IMR-90 (cell line): ENCODE data around the gene PPHLN1. TPM values are rescaled to one million over a fixed set of nuclear protein-coding genes. Genes with fewer than 3 reads are reported as not detected.

Source experiments
- ATAC-seq: fragments of 200-7000 bp; cut with Tn5 transposase; 2 replicates; pipeline ENCODE4 v1.9.1; 2020; ENCODE audit warnings: low read depth, mild to moderate bottlenecking, moderate library complexity
- BruUV-seq: library from RNA; stranded (reverse); fragments of 400-500 nt; replicated peaks from 2 replicates; lab custom pipeline; 2021; lab: Mats Ljungman, UMichigan
- CTCF ChIA-PET: fragments of 300-600 bp; formaldehyde crosslinking; extraction: SDS; loops from one replicate; lab custom pipeline; 2021; ENCODE audit warnings: antibody characterized with exemption; lab: Yijun Ruan, JAX
- POLR2A ChIA-PET: fragments of 300-600 bp; sonication (Branson Sonifier 250); formaldehyde crosslinking; loops from one replicate; lab custom pipeline; 2022; ENCODE audit warnings: antibody characterized with exemption; ENCODE audit not compliant: unreplicated experiment; lab: Charles Lee
- DNase-seq: peaks from one replicate; pipeline ENCODE4 v3.0.0; 2013
- H2AFZ ChIP-seq: replicated peaks from 2 replicates; pipeline ENCODE3; 2013; ENCODE audit warnings: low read length, mild to moderate bottlenecking; ENCODE audit not compliant: poor library complexity
- H2AK5ac ChIP-seq: 2 replicates; pipeline ENCODE4 v1.6.1; 2013; ENCODE audit warnings: low read depth, low read length, inconsistent platforms
- H2AK9ac ChIP-seq: replicated peaks from 2 replicates; pipeline ENCODE3; 2013; ENCODE audit warnings: mild to moderate bottlenecking, low read depth, low read length, moderate library complexity; ENCODE audit not compliant: poor library complexity
- H2BK120ac ChIP-seq: 2 replicates; pipeline ENCODE4 v1.6.1; 2013; ENCODE audit warnings: low read depth, low read length, inconsistent platforms
- H2BK15ac ChIP-seq: 3 replicates; pipeline ENCODE4 v1.6.1; 2013; ENCODE audit warnings: low read depth, low read length, inconsistent platforms
- H2BK20ac ChIP-seq: 2 replicates; pipeline ENCODE4 v1.6.1; 2013; ENCODE audit warnings: low read depth, mild to moderate bottlenecking, inconsistent platforms, low read length, moderate library complexity
- H2BK5ac ChIP-seq: 2 replicates; pipeline ENCODE4 v1.6.1; 2013; ENCODE audit warnings: mild to moderate bottlenecking, low read depth, low read length, inconsistent platforms; ENCODE audit not compliant: poor library complexity, severe bottlenecking
- H3K14ac ChIP-seq: replicated peaks from 2 replicates; pipeline ENCODE4 v1.6.1; 2013; ENCODE audit warnings: low read depth, low read length, inconsistent platforms
- H3K18ac ChIP-seq: 2 replicates; pipeline ENCODE4 v1.6.1; 2013; ENCODE audit warnings: low read depth, low read length, control low read depth
- H3K23ac ChIP-seq: 2 replicates; pipeline ENCODE4 v1.6.1; 2013; ENCODE audit warnings: low read depth, low read length, inconsistent platforms
- H3K27ac ChIP-seq: 2 replicates; pipeline ENCODE4 v1.5.1; 2013; ENCODE audit warnings: mild to moderate bottlenecking, control low read depth, low read length; ENCODE audit not compliant: insufficient read depth
- H3K27me3 ChIP-seq: 2 replicates; pipeline ENCODE4 v1.6.1; 2013; ENCODE audit warnings: low read length; ENCODE audit not compliant: control insufficient read depth, insufficient read depth
- H3K36me3 ChIP-seq: 2 replicates; pipeline ENCODE4 v1.6.1; 2013; ENCODE audit warnings: low read length, mixed read lengths; ENCODE audit not compliant: control insufficient read depth, insufficient read depth
- H3K4ac ChIP-seq: 2 replicates; pipeline ENCODE4 v1.6.1; 2013; ENCODE audit warnings: low read depth, low read length, inconsistent platforms
- H3K4me1 ChIP-seq: 2 replicates; pipeline ENCODE4 v1.6.1; 2013; ENCODE audit warnings: low read length, mixed read lengths; ENCODE audit not compliant: control insufficient read depth, insufficient read depth
- H3K4me2 ChIP-seq: 2 replicates; pipeline ENCODE4 v1.6.1; 2013; ENCODE audit warnings: low read depth, mild to moderate bottlenecking, control low read depth, low read length, moderate library complexity
- H3K4me3 ChIP-seq: 2 replicates; pipeline ENCODE4 v1.5.1; 2013; ENCODE audit warnings: low read depth, mild to moderate bottlenecking, control low read depth, low read length, moderate library complexity; ENCODE audit not compliant: insufficient read depth
- H3K56ac ChIP-seq: 2 replicates; pipeline ENCODE4 v1.6.1; 2013; ENCODE audit warnings: low read length, inconsistent platforms; ENCODE audit not compliant: insufficient read depth; ENCODE audit errors: extremely low read depth
- H3K79me1 ChIP-seq, 2 experiments: 2 replicates each; pipeline ENCODE4 v1.6.1; 2013; ENCODE audit warnings: low read length in 2 of 2, inconsistent platforms in 1 of 2, low read depth in 1 of 2
- H3K9ac ChIP-seq: 2 replicates; pipeline ENCODE4 v1.6.1; 2013; ENCODE audit warnings: low read depth, low read length, control low read depth
- H3K9me1 ChIP-seq: 2 replicates; pipeline ENCODE4 v1.6.1; 2013; ENCODE audit warnings: low read length, inconsistent platforms; ENCODE audit not compliant: insufficient read depth
- H3K9me3 ChIP-seq: 2 replicates; pipeline ENCODE4 v1.6.1; 2013; ENCODE audit warnings: low read length; ENCODE audit not compliant: control insufficient read depth, insufficient read depth
- H4K20me1 ChIP-seq: 2 replicates; pipeline ENCODE4 v1.6.1; 2013; ENCODE audit warnings: low read length, inconsistent platforms; ENCODE audit not compliant: insufficient read depth
- H4K5ac ChIP-seq: 2 replicates; pipeline ENCODE4 v1.6.1; 2013; ENCODE audit warnings: mild to moderate bottlenecking, low read depth, low read length, control low read depth
- H4K8ac ChIP-seq, 2 experiments: 2 replicates each; pipeline ENCODE4 v1.6.1; 2013; ENCODE audit warnings: low read depth in 2 of 2, low read length in 2 of 2, control low read depth in 1 of 2, inconsistent platforms in 1 of 2
- H4K91ac ChIP-seq: 2 replicates; pipeline ENCODE4 v1.6.1; 2013; ENCODE audit warnings: low read depth, low read length, inconsistent platforms; ENCODE audit not compliant: insufficient read depth
- MAFK ChIP-seq: IDR thresholded peaks from 2 replicates; pipeline ENCODE4 v1.6.1; 2012; ENCODE audit warnings: low read depth, low read length, improper control_type of control experiment
- MXI1 ChIP-seq: IDR thresholded peaks from 2 replicates; pipeline ENCODE4 v1.6.1; 2012; ENCODE audit warnings: low read depth, mild to moderate bottlenecking, low read length, moderate library complexity, borderline replicate concordance
- NFE2L2 ChIP-seq: fragments of 150-350 bp; IDR thresholded peaks from 2 replicates; pipeline ENCODE4 v1.6.1; 2016; ENCODE audit warnings: low read depth, mild to moderate bottlenecking, low read length
- RFX5 ChIP-seq: IDR thresholded peaks from 2 replicates; pipeline ENCODE4 v1.8.0; 2012; ENCODE audit warnings: low read depth, mild to moderate bottlenecking, low read length, moderate library complexity
- USF2 ChIP-seq: fragments of 150-350 bp; IDR thresholded peaks from 2 replicates; pipeline ENCODE4 v1.6.1; 2017; ENCODE audit warnings: mild to moderate bottlenecking, antibody characterized with exemption, low read length, low read depth
- WGBS, 2 experiments: methylation state at CpG; one replicate each; pipeline versions ENCODE4 v1.1.5 to v1.1.7; 2013; ENCODE audit warnings: missing lambda C conversion rate in 2 of 2; ENCODE audit not compliant: insufficient read length in 1 of 2; ENCODE audit errors: extremely low coverage in 2 of 2; 5-methylcytosine and 5-hydroxymethylcytosine counted together
- dilution Hi-C: fragments of 300-500 bp; cut with HindIII; formaldehyde crosslinking; loops from one replicate; pipeline ENCODE4 v1.14.3; 2018; ENCODE audit warnings: low sequenced_read_pairs; ENCODE audit not compliant: unreplicated experiment
- in situ Hi-C: fragments of 300-500 bp; cut with MboI; formaldehyde crosslinking; loops from 3 replicates; pipeline ENCODE4 v1.14.3; 2019; ENCODE audit warnings: low sequenced_read_pairs, inconsistent platforms, mixed read lengths
- intact Hi-C: fragments of 100-400 bp; cut with micrococcal nuclease; formaldehyde crosslinking; loops from 2 replicates; pipeline ENCODE4 v1.10.0; 2022
- polyA plus RNA-seq, 3 experiments: library from polyadenylated mRNA; depleted of rRNA; stranded (reverse); fragments of >200 nt; gene quantifications; 2 replicates each; pipeline ENCODE4 v1.2.3, GENCODE V29; 2012; ENCODE audit warnings: low replicate concordance in 1 of 3
- total RNA-seq: library from RNA; depleted of rRNA; stranded (reverse); fragments of >200 nt; gene quantifications from 2 replicates; pipeline ENCODE4 v1.2.3, GENCODE V29; 2012

The PPHLN1 gene
- total and polyA plus RNA-seq, 2 of the 4 experiments (the other 2 are of a cell fraction) = 50.7 to 54.3 TPM

DNA sequence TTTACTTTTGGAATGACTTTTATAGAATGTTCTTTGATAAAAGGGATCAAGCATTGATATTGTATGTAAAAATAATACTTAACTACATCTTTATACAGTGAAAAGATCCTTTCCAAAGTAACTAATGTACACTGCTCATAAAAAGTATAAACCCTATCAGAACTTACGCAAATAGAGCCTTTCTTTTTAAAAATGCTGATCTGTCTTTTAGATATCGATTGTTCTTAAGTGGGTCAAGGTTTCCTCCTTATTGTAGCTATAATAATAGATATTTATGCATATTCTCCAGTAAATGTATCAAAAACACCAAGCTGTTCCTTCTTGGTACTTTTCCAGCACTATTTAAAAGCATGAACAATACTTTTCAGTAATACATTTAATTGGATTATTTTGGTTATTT, 68.5 kb downstream of the PPHLN1 start:
- H4K91ac ChIP-seq = no peak overlapping the region
- TF ChIP-seq USF2 = no peak
- no peak for TF ChIP-seq NFE2L2
- TF ChIP-seq MXI1 = no peak
- TF ChIP-seq MAFK = peak; percentile 23; the same call in 1 of the 2 replicates
- TF ChIP-seq RFX5 = no peak
- in situ Hi-C loops = no loop called here

More for the DNA sequence above, 68.5 kb downstream of the PPHLN1 start:
- ChIA-PET CTCF (no interaction called here), POLR2A (no interaction called here)
- Histone ChIP-seq H3K9ac (no peak overlapping the region), H3K36me3 (peaks cover 3% of the 10 kb centered on the region), H3K9me1 (no peaks in the 10 kb centered on the region), H3K14ac (no peak overlapping the region), H4K20me1 (no peaks in the 10 kb centered on the region), H3K56ac (no peak overlapping the region), H3K4ac (no peak overlapping the region), H2BK5ac (no peak overlapping the region), H3K27me3 (no peaks in the 10 kb centered on the region), H2AK5ac (no peak overlapping the region), H2BK120ac (no peak overlapping the region), H2BK20ac (no peak overlapping the region), H3K79me1 (peaks cover 0 to 8% of the 10 kb centered on the region in 2 experiments; a peak in 2 of 4 replicates), H4K5ac (no peak overlapping the region), H3K27ac (no peak overlapping the region), H4K8ac (no peak overlapping the region), H3K4me1 (no peaks in the 10 kb centered on the region), H2BK15ac (no peak overlapping the region), H3K9me3 (no peaks in the 10 kb centered on the region), H3K18ac (no peak overlapping the region), H3K23ac (no peak overlapping the region), H3K4me3 (no peak overlapping the region), H2AK9ac (no peak overlapping the region), H3K4me2 (no peak overlapping the region), H2AFZ (no peak overlapping the region)
- no TSS peak for BruUV-seq
- DNase-seq = no peak
- dilution Hi-C loops (no loop called here), intact Hi-C loops (no loop called here)
- ATAC-seq = no peak
- no CpG with 5 or more reads among the region's 2 CpGs for WGBS, 2 experiments
